Measurements from ENCODE around the gene GINS1.

GRCh38 chr20:25487306-25487705 lies 79.8 kb downstream of the GINS1 start:
- TF ChIP-seq YY1 (IDR thresholded peaks at IDR 0.05; ENCODE audit: insufficient read depth, insufficient read length) (no peak), ZNF274 (IDR thresholded peaks at IDR 0.05; ENCODE audit: low read depth, low read length) (no peak), SUZ12 (IDR thresholded peaks at IDR 0.05; ENCODE audit: extremely low read depth, insufficient read depth, insufficient read length) (no peak)
